ENCODE results near the gene PACS1. TPM values are rescaled to one million over a fixed set of nuclear protein-coding genes. Genes with fewer than 3 reads are reported as not detected.

Gene PACS1
- polyA plus RNA-seq, 1 experiment, result 27.1 TPM

DNA sequence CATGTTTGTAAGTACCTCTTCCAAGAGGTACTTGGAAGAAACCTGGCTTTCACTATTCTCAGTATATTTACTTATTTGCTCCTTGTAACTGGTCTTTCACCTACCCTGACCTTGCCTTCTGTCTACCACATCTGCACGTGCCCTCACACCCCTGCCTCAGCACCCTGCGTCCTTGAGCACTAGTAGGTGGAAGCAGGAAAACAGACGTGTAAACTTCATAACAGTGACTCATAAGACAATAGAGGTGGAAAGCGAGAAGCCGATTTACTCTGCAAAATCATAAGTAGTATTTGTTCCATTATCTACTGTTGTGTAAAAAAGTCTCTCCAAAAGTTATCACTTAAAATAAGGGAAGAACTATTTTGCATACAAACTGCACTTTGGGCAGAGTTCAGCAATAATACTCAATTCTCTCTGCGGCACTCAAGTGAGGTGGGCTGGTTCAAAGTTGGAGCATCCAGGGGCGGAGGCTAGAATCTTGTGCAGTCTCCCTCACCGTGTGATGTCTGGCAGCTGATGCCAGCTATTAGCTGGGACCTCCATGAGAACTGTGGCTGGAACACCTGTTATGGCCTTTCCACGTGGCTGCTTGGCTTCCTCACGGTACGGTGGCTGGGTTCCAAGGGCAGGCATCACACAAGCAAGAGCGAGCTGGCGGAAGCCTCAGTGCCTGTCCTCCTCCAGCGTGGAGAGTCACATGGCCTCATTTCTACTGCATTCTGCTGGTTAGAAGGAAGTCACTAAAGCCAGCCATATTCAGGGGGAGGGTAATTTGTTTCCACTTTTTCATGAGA lies 30.4 kb downstream of the PACS1 start:
- no peak overlapping the region for H3K27ac ChIP-seq (ENCODE audit: low read depth, low read length)
- POLR2A ChIA-PET, result no interaction called here
- H3K9me3 ChIP-seq (ENCODE audit: control insufficient read depth, insufficient read depth, low read length), result no peaks in the 10 kb centered on the region
- TF ChIP-seq, protein P1, sequence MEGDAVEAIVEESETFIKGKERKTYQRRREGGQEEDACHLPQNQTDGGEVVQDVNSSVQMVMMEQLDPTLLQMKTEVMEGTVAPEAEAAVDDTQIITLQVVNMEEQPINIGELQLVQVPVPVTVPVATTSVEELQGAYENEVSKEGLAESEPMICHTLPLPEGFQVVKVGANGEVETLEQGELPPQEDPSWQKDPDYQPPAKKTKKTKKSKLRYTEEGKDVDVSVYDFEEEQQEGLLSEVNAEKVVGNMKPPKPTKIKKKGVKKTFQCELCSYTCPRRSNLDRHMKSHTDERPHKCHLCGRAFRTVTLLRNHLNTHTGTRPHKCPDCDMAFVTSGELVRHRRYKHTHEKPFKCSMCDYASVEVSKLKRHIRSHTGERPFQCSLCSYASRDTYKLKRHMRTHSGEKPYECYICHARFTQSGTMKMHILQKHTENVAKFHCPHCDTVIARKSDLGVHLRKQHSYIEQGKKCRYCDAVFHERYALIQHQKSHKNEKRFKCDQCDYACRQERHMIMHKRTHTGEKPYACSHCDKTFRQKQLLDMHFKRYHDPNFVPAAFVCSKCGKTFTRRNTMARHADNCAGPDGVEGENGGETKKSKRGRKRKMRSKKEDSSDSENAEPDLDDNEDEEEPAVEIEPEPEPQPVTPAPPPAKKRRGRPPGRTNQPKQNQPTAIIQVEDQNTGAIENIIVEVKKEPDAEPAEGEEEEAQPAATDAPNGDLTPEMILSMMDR (IDR thresholded peaks at IDR 0.05; ENCODE audit: low read depth, low read length), result no peak
- no peak for DNase-seq (ENCODE audit: low read depth, low spot score)
- H3K27me3 ChIP-seq (ENCODE audit: control insufficient read depth, insufficient read depth, low read length), result no peaks in the 10 kb centered on the region
- no peak overlapping the region for H3K4me3 ChIP-seq (ENCODE audit: low read depth, low read length)
- CTCF ChIA-PET, result no interaction called here

- ChIA-PET POLR2A (no interaction called here), CTCF (no interaction called here)
- Histone ChIP-seq H3K4me3 (ENCODE audit: low read depth, low read length) (no peak overlapping the region), H3K27me3 (ENCODE audit: control insufficient read depth, insufficient read depth, low read length) (no peaks in the 10 kb centered on the region), H3K27ac (ENCODE audit: low read depth, low read length) (no peak overlapping the region), H3K9me3 (ENCODE audit: control insufficient read depth, insufficient read depth, low read length) (no peaks in the 10 kb centered on the region)
- TF ChIP-seq, protein P1 (IDR thresholded peaks at IDR 0.05; ENCODE audit: low read depth, low read length), result no peak
- DNase-seq (ENCODE audit: low read depth, low spot score), result no peak
Measured at GRCh38 chr11:66101066-66101464, 31.0 kb downstream of the PACS1 start.

- no peaks in the 10 kb centered on the region for H3K27me3 ChIP-seq (ENCODE audit: control insufficient read depth, insufficient read depth, low read length)
- CTCF ChIA-PET, result no interaction called here
- DNase-seq (ENCODE audit: low read depth, low spot score), result no peak
- TF ChIP-seq, protein P1 (IDR thresholded peaks at IDR 0.05; ENCODE audit: low read depth, low read length), result no peak
- H3K27ac ChIP-seq (ENCODE audit: low read depth, low read length), result no peak overlapping the region
- no peaks in the 10 kb centered on the region for H3K9me3 ChIP-seq (ENCODE audit: control insufficient read depth, insufficient read depth, low read length)
- POLR2A ChIA-PET, result no interaction called here
- no peak overlapping the region for H3K4me3 ChIP-seq (ENCODE audit: low read depth, low read length)
Measured at GRCh38 chr11:66104057-66104638, 34.1 kb downstream of the PACS1 start.

- no peaks in the 10 kb centered on the region for H3K27me3 ChIP-seq (ENCODE audit: control insufficient read depth, insufficient read depth, low read length)
- TF ChIP-seq, protein P1 (IDR thresholded peaks at IDR 0.05; ENCODE audit: low read depth, low read length), result no peak
- no peaks in the 10 kb centered on the region for H3K9me3 ChIP-seq (ENCODE audit: control insufficient read depth, insufficient read depth, low read length)
- POLR2A ChIA-PET, result interaction anchor here (0.6 kb wide), 1 partner anchor 30 kb away, joined by 3 read pairs; no protein-coding TSS in a partner anchor
- H3K4me3 ChIP-seq (ENCODE audit: low read depth, low read length), result no peak overlapping the region
- CTCF ChIA-PET, result interaction anchor here (0.6 to 1.8 kb wide), 2 partner anchors 39 to 115 kb away, joined by 3 to 4 read pairs; no protein-coding TSS in a partner anchor
- DNase-seq (ENCODE audit: low read depth, low spot score), result no peak
- H3K27ac ChIP-seq (ENCODE audit: low read depth, low read length), result no peak overlapping the region
Measured at GRCh38 chr11:66106786-66107599, 36.9 kb downstream of the PACS1 start.

All from AG04450 (cell line).